HFFc6 (cell line): ENCODE results near the gene CMTM4. TPM values are rescaled to one million over a fixed set of nuclear protein-coding genes. Genes with fewer than 3 reads are reported as not detected.

Source experiments
- DNase-seq: peaks from one replicate; pipeline ENCODE4 v3.0.0-alpha.2; 2018
- H3K27ac Mint-ChIP-seq: 2 replicates; pipeline ENCODE4 v1.8.0; 2020; ENCODE audit warnings: mild to moderate bottlenecking, mixed read lengths
- H3K27me3 Mint-ChIP-seq: 2 replicates; pipeline ENCODE4 v1.8.0; 2021; ENCODE audit warnings: mild to moderate bottlenecking, moderate library complexity, mixed read lengths; ENCODE audit not compliant: insufficient read depth
- H3K36me3 Mint-ChIP-seq: 2 replicates; pipeline ENCODE4 v1.8.0; 2021; ENCODE audit warnings: low read depth, mixed read lengths
- H3K4me1 Mint-ChIP-seq: 2 replicates; pipeline ENCODE4 v1.8.0; 2020; ENCODE audit warnings: low read depth, mixed read lengths
- H3K4me3 Mint-ChIP-seq: 2 replicates; pipeline ENCODE4 v1.8.0; 2020; ENCODE audit warnings: mild to moderate bottlenecking, moderate library complexity, mixed read lengths
- H3K9me3 Mint-ChIP-seq: 2 replicates; pipeline ENCODE4 v1.8.0; 2020; ENCODE audit warnings: mild to moderate bottlenecking, mixed read lengths
- CTCF ChIP-seq: fragments of 200-600 bp; sonication (generic); IDR thresholded peaks from 2 replicates; pipeline ENCODE4 v1.5.0; 2021; ENCODE audit warnings: antibody characterized with exemption, mild to moderate bottlenecking
- total RNA-seq, 6 experiments: library from RNA; stranded (reverse); fragmentation: NEBNext Ultra II Directional; extraction: Animal tissue kit (Norgen Biotek cat#: 25700); gene quantifications; 2 replicates in 1 of 6; 3 replicates in 5 of 6; pipeline ENCODE4 v1.2.3, GENCODE V29; 2021

Gene CMTM4
- total RNA-seq, 6 experiments from 2014 or later, result 14.2 to 22.0 (median 18.8) TPM

- Mint-ChIP-seq H3K4me3 (no peak overlapping the region), H3K36me3 (no peaks in the 10 kb centered on the region), H3K27me3 (peaks cover 8% of the 10 kb centered on the region), H3K9me3 (peaks cover 7% of the 10 kb centered on the region), H3K4me1 (peaks cover 26% of the 10 kb centered on the region), H3K27ac (no peak overlapping the region)
- TF ChIP-seq CTCF, result no peak
- no peak for DNase-seq
Measured at GRCh38 chr16:66714654-66715307, 18.2 kb upstream of the CMTM4 start.

- Mint-ChIP-seq H3K36me3 (no peaks in the 10 kb centered on the region), H3K9me3 (peaks cover 7% of the 10 kb centered on the region), H3K27me3 (peaks cover 8% of the 10 kb centered on the region), H3K27ac (no peak overlapping the region), H3K4me3 (no peak overlapping the region), H3K4me1 (peaks cover 26% of the 10 kb centered on the region)
- no peak for DNase-seq
- TF ChIP-seq CTCF, result no peak
Measured at GRCh38 chr16:66714062-66714461, 17.5 kb upstream of the CMTM4 start.

- no peak for TF ChIP-seq CTCF
- Mint-ChIP-seq H3K9me3 (peaks cover 7% of the 10 kb centered on the region), H3K27ac (no peak overlapping the region), H3K36me3 (no peaks in the 10 kb centered on the region), H3K4me1 (peaks cover 21% of the 10 kb centered on the region), H3K27me3 (peaks cover 8% of the 10 kb centered on the region), H3K4me3 (no peak overlapping the region)
- DNase-seq, result no peak
Measured at GRCh38 chr16:66713076-66713475, 16.5 kb upstream of the CMTM4 start.

GRCh38 chr16:66712512-66712911 is 16.0 kb upstream of the CMTM4 start:
- no peak for TF ChIP-seq CTCF
- H3K27ac Mint-ChIP-seq, result no peak overlapping the region
- peaks cover 7% of the 10 kb centered on the region for H3K9me3 Mint-ChIP-seq
- H3K4me1 Mint-ChIP-seq, result peaks cover 15% of the 10 kb centered on the region
- H3K36me3 Mint-ChIP-seq, result no peaks in the 10 kb centered on the region
- DNase-seq, result no peak
- H3K27me3 Mint-ChIP-seq, result peaks cover 8% of the 10 kb centered on the region
- H3K4me3 Mint-ChIP-seq, result no peak overlapping the region

GRCh38 chr16:66711581-66711980 is 15.0 kb upstream of the CMTM4 start:
- H3K36me3 Mint-ChIP-seq, result no peaks in the 10 kb centered on the region
- TF ChIP-seq CTCF, result no peak
- H3K4me3 Mint-ChIP-seq, result no peak overlapping the region
- no peak overlapping the region for H3K27ac Mint-ChIP-seq
- peaks cover 7% of the 10 kb centered on the region for H3K27me3 Mint-ChIP-seq
- H3K9me3 Mint-ChIP-seq, result peaks cover 7% of the 10 kb centered on the region
- peaks cover 8% of the 10 kb centered on the region for H3K4me1 Mint-ChIP-seq
- DNase-seq, result no peak
